AG09319 (cell line): ENCODE results near the gene KLHL29.

Experiments
- DNase-seq: peaks from one replicate; pipeline ENCODE4 v3.0.0-alpha.2; 2010; ENCODE audit warnings: low read depth; ENCODE audit errors: extremely low read depth
- CTCF ChIP-seq: IDR thresholded peaks from 2 replicates; pipeline ENCODE4 v1.5.1; 2011; ENCODE audit warnings: low read depth, mild to moderate bottlenecking, inconsistent platforms, low read length, moderate library complexity

The KLHL29 gene

GRCh38 chr2:23418056-23418455 lies 33.1 kb downstream of the KLHL29 start:
- no peak for DNase-seq

DNA sequence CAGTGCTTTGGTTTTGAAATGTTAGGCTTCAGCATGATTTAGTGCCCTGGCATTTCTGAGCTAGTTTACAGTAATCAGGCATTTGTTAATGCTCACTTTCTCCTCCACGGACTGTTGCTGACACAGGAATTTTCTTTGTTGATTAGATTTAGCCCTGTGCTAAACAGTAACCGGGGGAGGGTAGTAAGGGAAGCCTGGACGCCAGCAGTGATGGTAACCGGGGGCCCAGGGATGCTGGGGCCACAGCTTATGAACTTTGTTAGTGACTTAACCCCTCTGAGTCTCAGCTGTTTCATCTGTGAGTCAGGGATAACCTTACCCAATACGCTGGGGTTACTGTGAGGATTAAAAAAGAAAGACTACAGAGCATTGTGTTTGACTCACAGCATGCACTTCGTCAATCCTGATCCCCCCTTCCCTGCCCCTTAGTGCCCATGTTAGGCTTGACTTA lies 33.5 kb downstream of the KLHL29 start:
- no peak for TF ChIP-seq CTCF
- DNase-seq = peak; percentile 43

More at GRCh38 chr2:23418056-23418455, 33.1 kb downstream of the KLHL29 start:
- TF ChIP-seq CTCF = no peak

- no peak for DNase-seq
- no peak for TF ChIP-seq CTCF
Observed at GRCh38 chr2:23419171-23420090, 34.5 kb downstream of the KLHL29 start.

DNA sequence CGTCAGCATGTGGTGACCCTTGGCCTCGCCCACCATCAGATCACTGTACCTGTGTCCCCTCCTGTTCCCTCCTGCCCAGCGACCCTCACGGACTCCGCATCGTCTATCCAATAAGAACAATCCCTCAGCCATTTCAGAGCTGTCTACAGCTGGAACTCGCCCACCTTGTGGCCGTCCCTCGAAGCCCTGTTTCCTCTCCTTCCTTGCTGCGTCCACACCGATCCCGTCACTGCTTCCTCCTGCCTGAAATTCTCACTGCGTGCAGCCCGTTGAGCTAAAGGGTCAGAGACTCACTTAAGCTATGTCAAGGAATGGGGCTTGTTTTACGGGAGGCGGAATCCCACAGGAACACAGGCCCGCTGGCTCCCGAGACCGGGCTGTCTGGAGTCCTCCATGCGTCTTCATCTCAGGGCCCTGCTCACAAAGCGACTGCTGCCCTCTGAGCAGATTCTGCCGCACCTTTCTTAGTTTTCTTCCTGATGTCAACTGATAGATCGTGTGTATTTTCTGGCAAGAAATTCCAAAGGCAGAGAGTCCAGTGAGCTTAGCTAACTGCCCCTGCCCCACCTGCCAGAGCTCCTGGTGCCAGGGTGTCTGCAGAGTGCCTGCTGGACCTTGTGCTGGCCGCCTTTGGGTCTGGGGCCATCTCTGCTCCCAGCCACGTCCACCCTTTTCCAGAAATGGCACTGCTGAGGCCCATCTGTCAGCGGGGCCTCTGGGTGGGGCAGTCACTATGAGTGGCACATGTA lies 35.3 kb downstream of the KLHL29 start:
- no peak for DNase-seq
- no peak for TF ChIP-seq CTCF

DNA sequence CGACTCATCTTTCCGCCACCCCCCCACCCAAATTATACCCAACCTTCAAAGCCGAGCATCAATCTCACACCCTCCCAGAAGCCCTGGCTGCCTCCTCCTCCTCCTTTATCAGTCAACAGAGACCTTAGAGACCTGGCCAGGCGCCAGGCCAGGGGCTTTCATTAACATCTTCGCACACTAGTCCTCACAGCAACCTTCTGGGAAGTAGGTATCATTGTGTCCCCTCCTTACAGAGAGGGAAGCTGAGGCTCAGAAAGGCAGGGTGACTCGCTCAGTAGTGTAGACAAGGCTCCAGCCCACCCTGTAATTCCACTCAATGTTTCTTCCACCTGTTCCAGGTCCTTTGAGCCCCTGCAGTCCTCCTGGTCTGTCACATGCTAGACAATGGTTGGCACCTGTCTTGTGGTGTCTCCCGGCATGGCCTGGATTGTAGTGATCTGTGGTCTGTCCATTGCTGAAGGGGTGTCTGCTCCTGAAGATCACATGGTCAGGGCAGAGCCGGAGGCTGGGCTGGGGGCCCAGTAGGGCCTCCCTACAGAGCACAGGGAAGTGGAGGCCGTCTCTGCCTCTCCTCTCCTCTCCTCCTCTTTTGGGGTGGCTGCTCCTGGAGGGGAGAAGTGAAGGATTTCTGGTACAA lies 36.0 kb downstream of the KLHL29 start:
- DNase-seq = no peak
- no peak for TF ChIP-seq CTCF

DNA sequence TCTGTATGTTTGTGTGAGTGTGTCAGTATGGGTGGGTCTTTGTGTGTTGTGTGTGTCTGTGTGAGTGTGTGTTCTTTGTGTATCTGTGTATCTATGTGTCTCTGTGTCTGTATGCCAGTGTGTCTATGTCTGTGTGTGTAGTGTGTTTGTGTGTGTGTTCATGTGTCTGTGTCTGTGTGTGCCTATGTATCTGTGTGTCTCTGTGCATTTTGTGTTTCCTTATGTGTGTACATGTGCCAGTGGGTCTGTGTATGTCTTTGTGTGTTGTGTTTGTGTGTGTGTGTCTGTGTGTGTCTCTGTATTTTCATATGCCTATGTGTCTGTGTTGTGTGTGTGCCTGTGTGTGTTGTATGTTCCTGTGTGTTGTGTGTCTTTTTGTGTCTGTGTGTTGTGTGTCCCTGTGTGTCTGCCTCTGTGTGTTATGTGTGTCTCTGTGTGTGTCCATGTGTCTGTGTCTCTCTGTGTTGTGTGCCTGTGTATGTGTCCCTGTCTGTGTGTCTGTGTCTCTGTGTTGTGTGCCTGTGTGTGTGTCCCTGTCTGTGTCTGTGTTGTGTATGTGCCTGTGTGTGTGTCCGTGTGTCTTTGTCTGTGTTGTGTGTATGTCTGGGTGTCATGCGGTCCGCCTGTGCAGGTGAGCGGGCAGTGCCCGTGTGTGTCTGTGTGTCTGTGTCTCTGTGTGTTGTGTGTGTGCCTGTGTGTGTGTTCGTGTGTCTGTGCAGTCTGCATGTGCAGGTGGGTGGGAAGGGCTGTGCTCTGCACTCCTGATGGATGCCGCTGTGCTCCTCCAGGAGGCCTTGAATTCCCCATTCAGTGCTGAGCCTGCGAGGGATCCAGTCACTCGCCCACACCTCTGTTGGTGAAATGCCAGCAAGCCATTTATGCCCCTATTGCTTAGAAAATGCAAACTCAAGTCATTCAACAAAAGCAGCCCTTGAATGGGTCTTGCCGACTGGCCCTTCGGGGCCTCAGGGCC lies 37.4 kb downstream of the KLHL29 start:
- TF ChIP-seq CTCF = no peak
- DNase-seq = no peak
